DND-41 (cell line): ENCODE results near the gene SYT4.

Source experiments
- ATAC-seq: fragments of 200-7000 bp; cut with Tn5 transposase; 3 replicates; pipeline ENCODE4 v1.9.1; 2021; ENCODE audit warnings: low read depth; ENCODE audit not compliant: insufficient read depth
- DNase-seq: peaks from one replicate; pipeline ENCODE4 v3.0.0-alpha.2; 2020
- H2AFZ ChIP-seq: 2 replicates; pipeline ENCODE4 v1.6.0; 2012; ENCODE audit warnings: low read depth, low read length
- H3K27ac ChIP-seq: 2 replicates; pipeline ENCODE4 v1.5.1; 2012; ENCODE audit warnings: low read length, inconsistent platforms
- H3K27me3 ChIP-seq: fragments of 200-600 bp; sonication (generic); 2 replicates; pipeline ENCODE4 v1.6.0; 2012; ENCODE audit warnings: low read length, mild to moderate bottlenecking, inconsistent platforms; ENCODE audit not compliant: insufficient read depth, poor library complexity
- H3K36me3 ChIP-seq: 2 replicates; pipeline ENCODE4 v1.5.1; 2012; ENCODE audit warnings: low read length, inconsistent platforms; ENCODE audit not compliant: insufficient read depth
- H3K4me1 ChIP-seq: 2 replicates; pipeline ENCODE4 v1.5.1; 2012; ENCODE audit warnings: mild to moderate bottlenecking, low read length; ENCODE audit not compliant: insufficient read depth
- H3K4me2 ChIP-seq: 2 replicates; pipeline ENCODE4 v1.6.0; 2012; ENCODE audit warnings: mild to moderate bottlenecking, moderate library complexity, low read length, inconsistent platforms; ENCODE audit not compliant: insufficient read depth
- H3K4me3 ChIP-seq, 2 experiments: fragments of 200-600 bp in 1 of 2; shearing (Covaris generic) in 1 of 2; 2 replicates each; pipeline ENCODE4 v1.5.1; 2012 to 2016; ENCODE audit warnings: inconsistent platforms in 2 of 2, low read length in 2 of 2, mild to moderate bottlenecking in 2 of 2, low read depth in 1 of 2, moderate library complexity in 1 of 2
- H3K79me2 ChIP-seq: 2 replicates; pipeline ENCODE4 v1.6.0; 2012; ENCODE audit warnings: low read length, inconsistent platforms; ENCODE audit not compliant: insufficient read depth
- H3K9ac ChIP-seq: 2 replicates; pipeline ENCODE4 v1.6.0; 2012; ENCODE audit warnings: low read depth, mild to moderate bottlenecking, inconsistent platforms, low read length, moderate library complexity
- H3K9me3 ChIP-seq: 2 replicates; pipeline ENCODE4 v1.5.1; 2012; ENCODE audit warnings: low read length, moderate library complexity, mild to moderate bottlenecking, inconsistent platforms; ENCODE audit not compliant: insufficient read depth, severe bottlenecking
- H4K20me1 ChIP-seq: 2 replicates; pipeline ENCODE4 v1.6.0; 2012; ENCODE audit warnings: low read length; ENCODE audit not compliant: insufficient read depth
- EZH2 ChIP-seq: IDR thresholded peaks from 3 replicates; pipeline ENCODE4 v1.6.1; 2012; ENCODE audit warnings: borderline replicate concordance, low read depth, mild to moderate bottlenecking, moderate library complexity, low read length, inconsistent platforms; ENCODE audit not compliant: severe bottlenecking

Gene SYT4

GRCh38 chr18:43220691-43221090, 56.6 kb downstream of the SYT4 start:
- DNase-seq = no peak
- Histone ChIP-seq H3K79me2 (no peaks in the 10 kb centered on the region), H3K4me2 (no peak overlapping the region), H3K27ac (no peak overlapping the region), H3K27me3 (no peaks in the 10 kb centered on the region), H3K36me3 (no peaks in the 10 kb centered on the region), H2AFZ (no peak overlapping the region), H4K20me1 (no peaks in the 10 kb centered on the region), H3K4me1 (no peaks in the 10 kb centered on the region), H3K4me3 (no peak overlapping the region), H3K9ac (no peak overlapping the region), H3K9me3 (no peaks in the 10 kb centered on the region)
- ATAC-seq = no peak
- no peak for TF ChIP-seq EZH2
